HCT116 (cell line): Measurements from ENCODE around the gene OR10J1. TPM values are rescaled to one million over a fixed set of nuclear protein-coding genes. Genes with fewer than 3 reads are reported as not detected.

Experiments used
- ATAC-seq: fragments of 200-7000 bp; cut with Tn5 transposase; 2 replicates; pipeline ENCODE4 v1.9.1; 2020; ENCODE audit warnings: mild to moderate bottlenecking, moderate library complexity
- BruUV-seq: library from RNA; stranded (reverse); fragments of 400-500 nt; replicated peaks from 2 replicates; lab custom pipeline; 2021; lab: Mats Ljungman, UMichigan
- CTCF ChIA-PET: fragments of 300-600 bp; sonication (Branson Sonifier 250); formaldehyde crosslinking; loops from one replicate; lab custom pipeline; 2021; ENCODE audit warnings: antibody characterized with exemption; lab: Charles Lee
- POLR2A ChIA-PET: fragments of 300-600, 350-600 bp; sonication (Branson Sonifier 250); formaldehyde crosslinking; loops from one replicate; lab custom pipeline; 2021; ENCODE audit warnings: antibody characterized with exemption; lab: Charles Lee
- RAD21 ChIA-PET, 2 experiments: fragments of 300-600 bp; sonication (Branson Sonifier 250); formaldehyde crosslinking; loops; one replicate each; lab custom pipeline; 2023; ENCODE audit warnings: low total read pairs in 2 of 2; ENCODE audit not compliant: uncharacterized antibody in 2 of 2, unreplicated experiment in 2 of 2, low non-redundant PET in 1 of 2; lab: Charles Lee
- DNase-seq: peaks from one replicate; pipeline ENCODE4 v3.0.0-alpha.2; 2010; ENCODE audit warnings: low read depth, low spot score
- H2AFZ ChIP-seq: fragments of 200-600 bp; shearing (Covaris generic), sonication (generic); 2 replicates; pipeline ENCODE4 v1.6.1; 2017; ENCODE audit warnings: low read depth, mixed run types, mixed read lengths, antibody characterized with exemption, low read length; ENCODE audit not compliant: poor library complexity, severe bottlenecking
- H3K27ac ChIP-seq: 2 replicates; pipeline ENCODE4 v1.5.1; 2012; ENCODE audit warnings: low read depth, low read length
- H3K27me3 ChIP-seq: fragments of 200-600 bp; sonication (generic); 2 replicates; pipeline ENCODE4 v1.6.1; 2016; ENCODE audit warnings: mixed run types, low read length, mixed read lengths; ENCODE audit not compliant: insufficient read depth
- H3K36me3 ChIP-seq, 2 experiments: fragments of 200-500 bp in 1 of 2; fragments of 200-600 bp in 1 of 2; sonication (Bioruptor generic) in 1 of 2; sonication (generic) in 1 of 2; 2 replicates each; pipeline versions ENCODE4 v1.5.1 to v1.6.1; 2014 to 2016; ENCODE audit warnings: low read length in 2 of 2, inconsistent platforms in 1 of 2, mixed read lengths in 1 of 2, mixed run types in 1 of 2; ENCODE audit not compliant: insufficient read depth in 2 of 2, control insufficient read depth in 1 of 2
- H3K4me1 ChIP-seq, 2 experiments: fragments of 200-600 bp in 1 of 2; sonication (generic) in 1 of 2; 2 replicates each; pipeline versions ENCODE4 v1.5.1 to v1.6.1; 2012 to 2017; ENCODE audit warnings: low read length in 2 of 2, inconsistent platforms in 1 of 2, mild to moderate bottlenecking in 1 of 2, mixed read lengths in 1 of 2, mixed run types in 1 of 2, moderate library complexity in 1 of 2; ENCODE audit not compliant: insufficient read depth in 2 of 2, control insufficient read depth in 1 of 2
- H3K4me2 ChIP-seq: fragments of 200-600 bp; sonication (generic); 2 replicates; pipeline ENCODE4 v1.6.1; 2017; ENCODE audit warnings: mixed run types, low read length, mixed read lengths
- H3K4me3 ChIP-seq, 2 experiments: fragments of 200-600 bp in 1 of 2; sonication (generic) in 1 of 2; replicated peaks in 1 of 2; 2 replicates each; pipeline ENCODE4 v1.5.1; 2011 to 2016; ENCODE audit warnings: low read length in 2 of 2, control low read depth in 1 of 2, low read depth in 1 of 2, mild to moderate bottlenecking in 1 of 2, mixed read lengths in 1 of 2, mixed run types in 1 of 2
- H3K79me2 ChIP-seq: fragments of 200-600 bp; sonication (generic); 2 replicates; pipeline ENCODE4 v1.6.1; 2017; ENCODE audit warnings: mild to moderate bottlenecking, mixed run types, low read length, moderate library complexity, mixed read lengths; ENCODE audit not compliant: insufficient read depth
- H3K9ac ChIP-seq: fragments of 200-600 bp; sonication (generic); 2 replicates; pipeline ENCODE4 v1.6.1; 2016; ENCODE audit warnings: low read length, mixed read lengths
- H3K9me2 ChIP-seq: fragments of 200-600 bp; sonication (generic), shearing (Covaris generic); 2 replicates; pipeline ENCODE4 v1.6.1; 2017; ENCODE audit warnings: mixed run types, mild to moderate bottlenecking, moderate library complexity; ENCODE audit not compliant: insufficient read depth
- H3K9me3 ChIP-seq, 2 experiments: fragments of 200-500 bp in 1 of 2; fragments of 200-600 bp in 1 of 2; sonication (Bioruptor generic) in 1 of 2; sonication (generic) in 1 of 2; 2 replicates each; pipeline ENCODE4 v1.6.1; 2014 to 2017; ENCODE audit warnings: low read length in 2 of 2, mixed read lengths in 2 of 2, inconsistent platforms in 1 of 2, low read depth in 1 of 2, mild to moderate bottlenecking in 1 of 2, mixed run types in 1 of 2, moderate library complexity in 1 of 2; ENCODE audit not compliant: control insufficient read depth in 1 of 2, insufficient read depth in 1 of 2
- H4K20me1 ChIP-seq: fragments of 200-600 bp; sonication (generic), shearing (Covaris generic); 2 replicates; pipeline ENCODE4 v1.6.1; 2017; ENCODE audit warnings: mixed run types, mild to moderate bottlenecking, moderate library complexity; ENCODE audit not compliant: insufficient read depth
- FOSL1 ChIP-seq: IDR thresholded peaks from 2 replicates; pipeline ENCODE4 v1.6.1; 2012; ENCODE audit warnings: low read depth
- RAD21 ChIP-seq: IDR thresholded peaks from 2 replicates; pipeline ENCODE4 v1.6.1; 2012; ENCODE audit warnings: low read depth, mild to moderate bottlenecking
- SP1 ChIP-seq: IDR thresholded peaks from 2 replicates; pipeline ENCODE4 v1.6.1; 2012; ENCODE audit warnings: low read depth
- YY1 ChIP-seq: IDR thresholded peaks from 2 replicates; pipeline ENCODE4 v1.6.1; 2011; ENCODE audit warnings: low read length, low read depth, moderate library complexity, mild to moderate bottlenecking; ENCODE audit not compliant: insufficient replicate concordance; ENCODE audit errors: extremely low read depth
- ZNF274 ChIP-seq: fragments of 200-500 bp; sonication (Bioruptor generic); IDR thresholded peaks from 2 replicates; pipeline ENCODE4 v1.6.1; 2014; ENCODE audit warnings: mild to moderate bottlenecking, low read depth, low read length, inconsistent platforms
- intact Hi-C: fragments of 100-400 bp; cut with micrococcal nuclease; formaldehyde crosslinking; loops from 2 replicates; pipeline ENCODE4 v1.10.0; 2022
- total RNA-seq: library from RNA; stranded (reverse); gene quantifications from one replicate; pipeline ENCODE4 v1.2.1, GENCODE V29; 2021; ENCODE audit not compliant: unreplicated experiment
- TF ChIP-seq, protein P1 (sequence below): IDR thresholded peaks from 2 replicates; pipeline ENCODE4 v1.6.1; 2012
- TF ChIP-seq, protein P2 (sequence below), 3 experiments: fragments of 200-600 bp in 1 of 3; sonication (generic) in 1 of 3; IDR thresholded peaks in 2 of 3; conservative IDR thresholded peaks in 1 of 3; 2 replicates each; pipeline ENCODE4 v1.5.1; 2012 to 2017; ENCODE audit warnings: low read depth in 2 of 3, low read length in 2 of 3, antibody characterized with exemption in 1 of 3, borderline replicate concordance in 1 of 3, control low read depth in 1 of 3, mild to moderate bottlenecking in 1 of 3, mixed read lengths in 1 of 3, mixed run types in 1 of 3, moderate library complexity in 1 of 3; ENCODE audit not compliant: insufficient read depth in 1 of 3
- TF ChIP-seq, protein P3 (sequence below): IDR thresholded peaks from 2 replicates; pipeline ENCODE4 v1.6.1; 2012; ENCODE audit warnings: low read depth

OR10J1 gene
- total RNA-seq, 1 experiment from 2014 or later = not detected

DNA sequence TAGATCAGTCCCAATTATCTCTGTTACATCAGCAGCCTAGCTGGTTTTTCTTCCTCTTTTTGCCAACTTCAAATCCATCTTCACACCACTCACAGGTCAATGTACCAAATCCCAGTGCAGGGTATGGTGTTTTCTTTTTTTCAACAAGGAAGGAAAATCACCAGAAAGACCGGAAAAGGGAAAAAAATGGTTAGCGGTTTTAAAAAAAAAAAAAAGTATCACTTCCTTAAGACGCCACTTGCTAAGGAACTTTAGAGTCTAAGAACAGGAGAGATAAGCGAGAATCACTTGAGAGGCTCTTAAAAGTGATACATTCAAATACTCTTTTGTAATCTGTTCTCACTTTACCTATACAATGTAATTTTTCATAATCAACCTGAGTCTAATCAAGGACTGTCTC is 3.1 kb upstream of the OR10J1 start:
- CTCF ChIA-PET = interaction anchor here (1.0 kb wide), 1 partner anchor 363 kb away, joined by 3 read pairs; no protein-coding TSS in a partner anchor
- H3K79me2 ChIP-seq = no peaks in the 10 kb centered on the region
- intact Hi-C loops = no loop called here

More for the DNA sequence above, 3.1 kb upstream of the OR10J1 start:
- Histone ChIP-seq H3K9ac (no peak overlapping the region), H3K9me2 (no peaks in the 10 kb centered on the region), H3K27ac (no peak overlapping the region), H3K36me3 (no peaks in the 10 kb centered on the region), H4K20me1 (no peaks in the 10 kb centered on the region), H2AFZ (no peak overlapping the region), H3K9me3 (no peaks in the 10 kb centered on the region), H3K4me1 (no peaks in the 10 kb centered on the region), H3K4me3 (no peak overlapping the region), H3K27me3 (peaks cover 24% of the 10 kb centered on the region; the same call in 1 of the 2 replicates), H3K4me2 (no peak overlapping the region)
- RAD21 ChIA-PET = interaction anchor here in 1 of 2 experiments (0.6 kb wide), 1 partner anchor 275 kb away, joined by 3 read pairs; no protein-coding TSS in a partner anchor
- no TSS peak for BruUV-seq
- TF ChIP-seq YY1 (no peak), FOSL1 (no peak), ZNF274 (no peak), RAD21 (no peak), SP1 (no peak)
- TF ChIP-seq, protein P1, sequence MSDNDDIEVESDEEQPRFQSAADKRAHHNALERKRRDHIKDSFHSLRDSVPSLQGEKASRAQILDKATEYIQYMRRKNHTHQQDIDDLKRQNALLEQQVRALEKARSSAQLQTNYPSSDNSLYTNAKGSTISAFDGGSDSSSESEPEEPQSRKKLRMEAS = no peak
- TF ChIP-seq, protein P2, sequence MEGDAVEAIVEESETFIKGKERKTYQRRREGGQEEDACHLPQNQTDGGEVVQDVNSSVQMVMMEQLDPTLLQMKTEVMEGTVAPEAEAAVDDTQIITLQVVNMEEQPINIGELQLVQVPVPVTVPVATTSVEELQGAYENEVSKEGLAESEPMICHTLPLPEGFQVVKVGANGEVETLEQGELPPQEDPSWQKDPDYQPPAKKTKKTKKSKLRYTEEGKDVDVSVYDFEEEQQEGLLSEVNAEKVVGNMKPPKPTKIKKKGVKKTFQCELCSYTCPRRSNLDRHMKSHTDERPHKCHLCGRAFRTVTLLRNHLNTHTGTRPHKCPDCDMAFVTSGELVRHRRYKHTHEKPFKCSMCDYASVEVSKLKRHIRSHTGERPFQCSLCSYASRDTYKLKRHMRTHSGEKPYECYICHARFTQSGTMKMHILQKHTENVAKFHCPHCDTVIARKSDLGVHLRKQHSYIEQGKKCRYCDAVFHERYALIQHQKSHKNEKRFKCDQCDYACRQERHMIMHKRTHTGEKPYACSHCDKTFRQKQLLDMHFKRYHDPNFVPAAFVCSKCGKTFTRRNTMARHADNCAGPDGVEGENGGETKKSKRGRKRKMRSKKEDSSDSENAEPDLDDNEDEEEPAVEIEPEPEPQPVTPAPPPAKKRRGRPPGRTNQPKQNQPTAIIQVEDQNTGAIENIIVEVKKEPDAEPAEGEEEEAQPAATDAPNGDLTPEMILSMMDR (IDR thresholded peaks at IDR 0.05 in 2 of 3, conservative IDR thresholded peaks at IDR 0.05 in 1 of 3; ENCODE audit: borderline replicate concordance in 1 of 3, insufficient read depth in 1 of 3, low read depth in 2 of 3, low read length in 2 of 3) = no peak
- TF ChIP-seq, protein P3, sequence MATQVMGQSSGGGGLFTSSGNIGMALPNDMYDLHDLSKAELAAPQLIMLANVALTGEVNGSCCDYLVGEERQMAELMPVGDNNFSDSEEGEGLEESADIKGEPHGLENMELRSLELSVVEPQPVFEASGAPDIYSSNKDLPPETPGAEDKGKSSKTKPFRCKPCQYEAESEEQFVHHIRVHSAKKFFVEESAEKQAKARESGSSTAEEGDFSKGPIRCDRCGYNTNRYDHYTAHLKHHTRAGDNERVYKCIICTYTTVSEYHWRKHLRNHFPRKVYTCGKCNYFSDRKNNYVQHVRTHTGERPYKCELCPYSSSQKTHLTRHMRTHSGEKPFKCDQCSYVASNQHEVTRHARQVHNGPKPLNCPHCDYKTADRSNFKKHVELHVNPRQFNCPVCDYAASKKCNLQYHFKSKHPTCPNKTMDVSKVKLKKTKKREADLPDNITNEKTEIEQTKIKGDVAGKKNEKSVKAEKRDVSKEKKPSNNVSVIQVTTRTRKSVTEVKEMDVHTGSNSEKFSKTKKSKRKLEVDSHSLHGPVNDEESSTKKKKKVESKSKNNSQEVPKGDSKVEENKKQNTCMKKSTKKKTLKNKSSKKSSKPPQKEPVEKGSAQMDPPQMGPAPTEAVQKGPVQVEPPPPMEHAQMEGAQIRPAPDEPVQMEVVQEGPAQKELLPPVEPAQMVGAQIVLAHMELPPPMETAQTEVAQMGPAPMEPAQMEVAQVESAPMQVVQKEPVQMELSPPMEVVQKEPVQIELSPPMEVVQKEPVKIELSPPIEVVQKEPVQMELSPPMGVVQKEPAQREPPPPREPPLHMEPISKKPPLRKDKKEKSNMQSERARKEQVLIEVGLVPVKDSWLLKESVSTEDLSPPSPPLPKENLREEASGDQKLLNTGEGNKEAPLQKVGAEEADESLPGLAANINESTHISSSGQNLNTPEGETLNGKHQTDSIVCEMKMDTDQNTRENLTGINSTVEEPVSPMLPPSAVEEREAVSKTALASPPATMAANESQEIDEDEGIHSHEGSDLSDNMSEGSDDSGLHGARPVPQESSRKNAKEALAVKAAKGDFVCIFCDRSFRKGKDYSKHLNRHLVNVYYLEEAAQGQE = no peak
- ATAC-seq (no peak), DNase-seq (no peak)
- POLR2A ChIA-PET = no interaction called here
